Measurements from ENCODE around the gene LHPP.

DNA sequence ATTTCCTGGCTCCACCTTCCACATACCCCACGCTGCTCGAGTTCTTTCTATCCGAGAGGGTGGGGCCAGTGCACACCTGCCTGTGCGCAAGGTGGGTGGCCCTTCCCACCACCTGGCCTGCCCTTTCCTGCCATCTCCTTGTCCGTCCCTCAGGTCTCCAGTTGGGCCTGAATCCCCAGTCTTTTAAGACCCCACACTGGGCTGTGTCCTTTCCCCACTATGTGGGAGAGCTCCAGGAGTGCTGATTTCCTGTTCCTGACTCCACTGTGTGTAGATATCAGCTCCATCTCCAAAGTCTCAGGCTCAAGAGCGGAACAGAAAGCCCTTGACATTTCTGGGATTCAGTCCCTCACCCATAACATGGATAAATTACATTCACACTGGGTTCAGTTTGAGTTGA lies 20.1 kb downstream of the LHPP start:
- TF ChIP-seq, protein P1, sequence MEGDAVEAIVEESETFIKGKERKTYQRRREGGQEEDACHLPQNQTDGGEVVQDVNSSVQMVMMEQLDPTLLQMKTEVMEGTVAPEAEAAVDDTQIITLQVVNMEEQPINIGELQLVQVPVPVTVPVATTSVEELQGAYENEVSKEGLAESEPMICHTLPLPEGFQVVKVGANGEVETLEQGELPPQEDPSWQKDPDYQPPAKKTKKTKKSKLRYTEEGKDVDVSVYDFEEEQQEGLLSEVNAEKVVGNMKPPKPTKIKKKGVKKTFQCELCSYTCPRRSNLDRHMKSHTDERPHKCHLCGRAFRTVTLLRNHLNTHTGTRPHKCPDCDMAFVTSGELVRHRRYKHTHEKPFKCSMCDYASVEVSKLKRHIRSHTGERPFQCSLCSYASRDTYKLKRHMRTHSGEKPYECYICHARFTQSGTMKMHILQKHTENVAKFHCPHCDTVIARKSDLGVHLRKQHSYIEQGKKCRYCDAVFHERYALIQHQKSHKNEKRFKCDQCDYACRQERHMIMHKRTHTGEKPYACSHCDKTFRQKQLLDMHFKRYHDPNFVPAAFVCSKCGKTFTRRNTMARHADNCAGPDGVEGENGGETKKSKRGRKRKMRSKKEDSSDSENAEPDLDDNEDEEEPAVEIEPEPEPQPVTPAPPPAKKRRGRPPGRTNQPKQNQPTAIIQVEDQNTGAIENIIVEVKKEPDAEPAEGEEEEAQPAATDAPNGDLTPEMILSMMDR (IDR thresholded peaks at IDR 0.05; ENCODE audit: insufficient read depth, low read length): no peak
- no peak for TF ChIP-seq SPI1 (IDR thresholded peaks at IDR 0.05; ENCODE audit: borderline replicate concordance, low read depth)
